ENCODE results near the gene CHAF1B.
"Not testable (repeated sequence)": the region's sequence is repeated elsewhere in the genome, so short reads cannot be mapped to it uniquely, and the experiment has no call there.

The CHAF1B gene

DNA sequence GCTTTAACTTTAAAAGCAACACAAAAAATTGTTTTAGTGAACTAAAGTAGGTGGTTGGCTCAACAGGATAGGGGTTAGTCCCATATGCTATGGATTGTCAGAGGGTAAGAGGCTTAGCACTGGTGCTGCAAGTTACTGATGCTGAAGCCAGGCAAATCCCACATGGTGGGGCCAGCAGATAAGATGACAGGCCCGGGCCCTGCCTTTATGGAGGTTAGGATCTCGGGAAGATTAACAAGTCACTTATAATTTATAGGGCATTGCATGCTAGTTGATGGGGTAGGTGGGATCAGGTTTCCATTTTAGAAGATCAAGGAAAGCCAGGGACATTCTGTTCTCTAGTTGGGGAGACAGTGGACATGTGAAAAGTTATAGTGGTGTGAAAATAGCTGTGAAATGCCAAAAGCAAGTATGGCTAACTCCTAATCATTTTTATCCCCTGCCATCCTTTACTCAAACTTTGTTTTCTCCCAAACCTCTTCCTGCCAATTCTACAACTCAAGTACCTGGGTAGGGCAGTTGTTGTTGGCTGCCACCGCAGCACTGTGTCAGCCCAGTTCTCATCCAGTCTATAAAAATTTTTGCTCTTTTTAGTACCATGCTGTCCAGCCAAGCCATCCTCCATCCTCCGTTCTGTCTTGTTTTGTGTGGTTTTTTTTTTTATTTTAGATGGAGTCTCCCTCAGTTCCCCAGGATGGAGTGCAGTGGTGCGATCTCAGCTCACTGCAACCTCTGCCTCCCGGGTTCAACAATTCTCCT, 10.3 kb downstream of the CHAF1B start:
- Histone ChIP-seq H3K9ac (ENCODE audit: low read length) (no peak overlapping the region), H3K36me3 (ENCODE audit: control insufficient read depth, insufficient read depth, low read length) (no peaks in the 10 kb centered on the region), H3K27me3 (ENCODE audit: control insufficient read depth, insufficient read depth, low read length) (no peaks in the 10 kb centered on the region), H3K4me1 (ENCODE audit: control insufficient read depth, insufficient read depth, low read length) (no peaks in the 10 kb centered on the region), H3K9me3 (ENCODE audit: control insufficient read depth, low read length) (no peaks in the 10 kb centered on the region), H3K4me3 (ENCODE audit: low read length) (no peak overlapping the region)

GRCh38 chr21:36396325-36396724, 11.1 kb downstream of the CHAF1B start:
- Histone ChIP-seq H3K36me3 (ENCODE audit: control insufficient read depth, insufficient read depth, low read length) (no peaks in the 10 kb centered on the region), H3K9ac (ENCODE audit: low read length) (no peak overlapping the region), H3K4me3 (ENCODE audit: low read length) (no peak overlapping the region), H3K27me3 (ENCODE audit: control insufficient read depth, insufficient read depth, low read length) (no peaks in the 10 kb centered on the region), H3K9me3 (ENCODE audit: control insufficient read depth, low read length) (no peaks in the 10 kb centered on the region), H3K4me1 (ENCODE audit: control insufficient read depth, insufficient read depth, low read length) (no peaks in the 10 kb centered on the region)

- Histone ChIP-seq H3K4me1 (ENCODE audit: control insufficient read depth, insufficient read depth, low read length) (no peaks in the 10 kb centered on the region), H3K4me3 (ENCODE audit: low read length) (no peak overlapping the region), H3K36me3 (ENCODE audit: control insufficient read depth, insufficient read depth, low read length) (no peaks in the 10 kb centered on the region), H3K9me3 (ENCODE audit: control insufficient read depth, low read length) (no peaks in the 10 kb centered on the region), H3K9ac (ENCODE audit: low read length) (no peak overlapping the region), H3K27me3 (ENCODE audit: control insufficient read depth, insufficient read depth, low read length) (no peaks in the 10 kb centered on the region)
These were observed 11.8 kb downstream of the CHAF1B start for GRCh38 chr21:36396971-36397370.

GRCh38 chr21:36397606-36398005, 12.4 kb downstream of the CHAF1B start:
- H3K4me1 ChIP-seq (ENCODE audit: control insufficient read depth, insufficient read depth, low read length) = no peaks in the 10 kb centered on the region
- H3K9me3 ChIP-seq (ENCODE audit: control insufficient read depth, low read length) = no peaks in the 10 kb centered on the region
- no peak overlapping the region for H3K9ac ChIP-seq (ENCODE audit: low read length)
- H3K27me3 ChIP-seq (ENCODE audit: control insufficient read depth, insufficient read depth, low read length) = no peaks in the 10 kb centered on the region
- H3K4me3 ChIP-seq (ENCODE audit: low read length) = no peak overlapping the region
- no peaks in the 10 kb centered on the region for H3K36me3 ChIP-seq (ENCODE audit: control insufficient read depth, insufficient read depth, low read length)

DNA sequence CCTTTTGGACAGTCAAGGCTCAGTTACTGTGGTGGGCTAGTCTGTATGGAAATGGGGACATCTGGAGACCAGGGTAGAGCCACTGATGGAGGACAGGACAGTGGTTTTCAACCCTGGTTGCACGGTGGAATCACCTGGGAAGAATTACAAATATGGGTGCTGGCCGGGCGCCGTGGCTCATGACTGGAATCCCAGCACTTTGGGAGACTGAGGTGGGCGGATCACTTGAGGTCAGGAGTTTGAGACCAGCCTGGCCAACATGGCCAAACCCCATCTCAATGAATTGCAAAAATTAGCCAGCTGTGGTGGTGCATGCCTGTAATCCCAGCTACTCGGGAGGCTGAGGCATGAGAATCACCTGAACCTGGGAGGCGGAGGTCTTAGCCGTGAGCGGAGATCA, 14.5 kb downstream of the CHAF1B start:
- H3K9ac ChIP-seq (ENCODE audit: low read length); H3K4me3 ChIP-seq (ENCODE audit: low read length); H3K4me1 ChIP-seq (ENCODE audit: control insufficient read depth, insufficient read depth, low read length); H3K27me3 ChIP-seq (ENCODE audit: control insufficient read depth, insufficient read depth, low read length); H3K9me3 ChIP-seq (ENCODE audit: control insufficient read depth, low read length); H3K36me3 ChIP-seq (ENCODE audit: control insufficient read depth, insufficient read depth, low read length): not testable (repeated sequence)

GRCh38 chr21:36400719-36401118, 15.5 kb downstream of the CHAF1B start:
- no peaks in the 10 kb centered on the region for H3K27me3 ChIP-seq (ENCODE audit: control insufficient read depth, insufficient read depth, low read length)
- H3K9ac ChIP-seq (ENCODE audit: low read length) = no peak overlapping the region
- no peaks in the 10 kb centered on the region for H3K36me3 ChIP-seq (ENCODE audit: control insufficient read depth, insufficient read depth, low read length)
- no peaks in the 10 kb centered on the region for H3K4me1 ChIP-seq (ENCODE audit: control insufficient read depth, insufficient read depth, low read length)
- H3K9me3 ChIP-seq (ENCODE audit: control insufficient read depth, low read length) = no peaks in the 10 kb centered on the region
- H3K4me3 ChIP-seq (ENCODE audit: low read length) = no peak overlapping the region

DNA sequence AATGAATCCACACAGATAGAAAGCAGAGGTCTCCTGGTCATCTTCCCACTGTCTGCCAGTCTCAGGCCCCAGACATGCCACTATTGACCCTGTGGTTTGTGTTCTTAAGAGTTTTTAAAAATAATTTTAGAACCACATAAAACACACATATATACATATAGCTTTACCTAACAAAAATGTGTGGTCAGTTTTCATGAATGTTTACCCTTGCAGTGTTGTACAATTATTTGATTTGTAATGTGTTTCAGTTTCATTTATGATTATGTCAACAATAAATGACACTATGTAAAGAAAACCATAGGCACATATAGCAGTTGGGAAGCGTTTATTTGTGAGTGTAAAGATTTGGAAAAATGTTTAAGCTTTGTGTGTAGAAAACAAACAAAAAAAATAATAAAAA, 17.1 kb downstream of the CHAF1B start:
- no peaks in the 10 kb centered on the region for H3K4me1 ChIP-seq (ENCODE audit: control insufficient read depth, insufficient read depth, low read length)
- H3K36me3 ChIP-seq (ENCODE audit: control insufficient read depth, insufficient read depth, low read length) = no peaks in the 10 kb centered on the region
- no peaks in the 10 kb centered on the region for H3K9me3 ChIP-seq (ENCODE audit: control insufficient read depth, low read length)
- H3K4me3 ChIP-seq (ENCODE audit: low read length) = no peak overlapping the region
- no peak overlapping the region for H3K9ac ChIP-seq (ENCODE audit: low read length)
- no peaks in the 10 kb centered on the region for H3K27me3 ChIP-seq (ENCODE audit: control insufficient read depth, insufficient read depth, low read length)

DNA sequence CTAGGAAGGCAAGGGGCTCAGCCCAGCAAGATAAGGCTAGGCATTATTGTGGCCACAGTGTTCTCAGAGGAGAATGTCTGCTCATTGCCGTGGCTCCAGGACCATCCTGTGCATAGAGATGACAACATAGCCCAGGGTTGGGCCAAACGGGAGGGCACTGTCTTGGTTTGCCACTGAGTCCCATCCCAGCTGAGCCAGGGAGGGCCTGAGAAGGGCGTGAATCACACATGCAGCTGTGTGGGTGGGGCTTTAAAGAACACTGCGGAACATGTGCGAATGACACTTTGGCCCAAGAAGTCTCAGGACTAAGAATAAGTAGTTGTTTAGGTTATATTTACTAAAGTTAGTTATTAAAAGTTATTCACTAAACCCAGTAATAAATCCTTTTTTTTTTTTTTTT, 18.5 kb downstream of the CHAF1B start:
- H3K9ac ChIP-seq (ENCODE audit: low read length) = no peak overlapping the region
- H3K27me3 ChIP-seq (ENCODE audit: control insufficient read depth, insufficient read depth, low read length) = no peaks in the 10 kb centered on the region
- H3K4me3 ChIP-seq (ENCODE audit: low read length) = no peak overlapping the region
- no peaks in the 10 kb centered on the region for H3K4me1 ChIP-seq (ENCODE audit: control insufficient read depth, insufficient read depth, low read length)
- no peaks in the 10 kb centered on the region for H3K9me3 ChIP-seq (ENCODE audit: control insufficient read depth, low read length)
- H3K36me3 ChIP-seq (ENCODE audit: control insufficient read depth, insufficient read depth, low read length) = no peaks in the 10 kb centered on the region

- H3K4me1 ChIP-seq (ENCODE audit: control insufficient read depth, insufficient read depth, low read length) = no peaks in the 10 kb centered on the region
- no peak overlapping the region for H3K9ac ChIP-seq (ENCODE audit: low read length)
- no peaks in the 10 kb centered on the region for H3K27me3 ChIP-seq (ENCODE audit: control insufficient read depth, insufficient read depth, low read length)
- H3K4me3 ChIP-seq (ENCODE audit: low read length) = no peak overlapping the region
- H3K36me3 ChIP-seq (ENCODE audit: control insufficient read depth, insufficient read depth, low read length) = no peaks in the 10 kb centered on the region
- no peaks in the 10 kb centered on the region for H3K9me3 ChIP-seq (ENCODE audit: control insufficient read depth, low read length)
These were observed 23.4 kb downstream of the CHAF1B start for GRCh38 chr21:36408568-36408967.

GRCh38 chr21:36411301-36411700, 26.1 kb downstream of the CHAF1B start:
- Histone ChIP-seq H3K36me3 (ENCODE audit: control insufficient read depth, insufficient read depth, low read length) (no peaks in the 10 kb centered on the region), H3K27me3 (ENCODE audit: control insufficient read depth, insufficient read depth, low read length) (no peaks in the 10 kb centered on the region), H3K4me3 (ENCODE audit: low read length) (no peak overlapping the region)

DNA sequence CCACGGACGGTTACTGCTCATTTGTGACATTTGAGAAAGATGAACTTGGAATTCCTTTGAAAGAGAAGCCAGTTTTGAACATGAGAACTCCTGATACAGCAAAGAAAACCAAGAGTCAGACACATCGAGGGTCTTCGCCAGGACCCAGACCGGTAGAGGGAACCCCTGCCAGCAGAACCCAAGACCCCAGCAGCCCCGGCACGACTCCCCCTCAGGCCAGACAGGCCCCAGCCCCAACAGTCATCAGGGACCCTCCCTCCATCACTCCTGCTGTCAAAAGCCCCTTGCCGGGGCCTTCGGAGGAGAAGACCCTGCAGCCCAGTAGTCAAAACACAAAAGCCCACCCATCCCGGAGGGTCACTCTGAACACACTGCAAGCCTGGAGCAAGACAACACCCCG, 27.7 kb downstream of the CHAF1B start:
- Histone ChIP-seq H3K9me3 (ENCODE audit: control insufficient read depth, low read length) (no peaks in the 10 kb centered on the region), H3K4me3 (ENCODE audit: low read length) (no peak overlapping the region), H3K4me1 (ENCODE audit: control insufficient read depth, insufficient read depth, low read length) (no peaks in the 10 kb centered on the region), H3K9ac (ENCODE audit: low read length) (no peak overlapping the region), H3K36me3 (ENCODE audit: control insufficient read depth, insufficient read depth, low read length) (no peaks in the 10 kb centered on the region), H3K27me3 (ENCODE audit: control insufficient read depth, insufficient read depth, low read length) (no peaks in the 10 kb centered on the region)

More at GRCh38 chr21:36411301-36411700, 26.1 kb downstream of the CHAF1B start:
- Histone ChIP-seq H3K9me3 (ENCODE audit: control insufficient read depth, low read length) (no peaks in the 10 kb centered on the region), H3K9ac (ENCODE audit: low read length) (no peak overlapping the region), H3K4me1 (ENCODE audit: control insufficient read depth, insufficient read depth, low read length) (no peaks in the 10 kb centered on the region)

- no peaks in the 10 kb centered on the region for H3K9me3 ChIP-seq (ENCODE audit: control insufficient read depth, low read length)
- no peaks in the 10 kb centered on the region for H3K27me3 ChIP-seq (ENCODE audit: control insufficient read depth, insufficient read depth, low read length)
- H3K9ac ChIP-seq (ENCODE audit: low read length) = no peak overlapping the region
- no peak overlapping the region for H3K4me3 ChIP-seq (ENCODE audit: low read length)
- H3K4me1 ChIP-seq (ENCODE audit: control insufficient read depth, insufficient read depth, low read length) = no peaks in the 10 kb centered on the region
- H3K36me3 ChIP-seq (ENCODE audit: control insufficient read depth, insufficient read depth, low read length) = no peaks in the 10 kb centered on the region
These were observed 30.2 kb downstream of the CHAF1B start for GRCh38 chr21:36415375-36415774.

DNA sequence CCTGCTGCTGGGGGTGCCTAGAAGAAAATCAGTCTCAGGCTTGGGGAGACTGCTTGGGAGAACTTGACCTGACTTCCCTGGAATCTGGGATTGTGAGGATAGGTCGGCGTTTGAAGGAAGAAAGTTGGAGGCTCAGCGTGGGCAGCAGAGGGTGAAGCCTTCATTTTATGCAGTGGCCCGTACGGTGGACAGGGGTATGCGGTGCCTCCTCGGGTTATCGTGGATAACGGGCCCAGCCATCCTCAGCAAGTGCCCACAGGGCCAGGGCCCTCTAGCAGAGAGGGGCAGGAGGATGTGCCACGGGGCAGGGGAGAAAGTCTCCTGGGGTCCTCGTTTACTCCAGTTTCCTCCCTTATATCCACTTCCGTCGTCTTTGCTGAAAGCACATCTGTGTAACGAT, 34.0 kb downstream of the CHAF1B start:
- Histone ChIP-seq H3K4me1 (ENCODE audit: control insufficient read depth, insufficient read depth, low read length) (peaks cover 4% of the 10 kb centered on the region), H3K4me3 (ENCODE audit: low read length) (no peak overlapping the region), H3K36me3 (ENCODE audit: control insufficient read depth, insufficient read depth, low read length) (no peaks in the 10 kb centered on the region), H3K27me3 (ENCODE audit: control insufficient read depth, insufficient read depth, low read length) (no peaks in the 10 kb centered on the region), H3K9ac (ENCODE audit: low read length) (no peak overlapping the region), H3K9me3 (ENCODE audit: control insufficient read depth, low read length) (no peaks in the 10 kb centered on the region)
